CD4-positive, alpha-beta T cell treated with Interleukin-6 at 100 ng/mL for 8 hours (primary cell): Measurements from ENCODE around the gene MSRB1.
"Not testable (repeated sequence)": the region's sequence is repeated elsewhere in the genome, so short reads cannot be mapped to it uniquely, and the experiment has no call there.

Source experiments
- DNase-seq: peaks from one replicate; pipeline ENCODE4 v3.0.0-alpha.2; 2020; ENCODE audit warnings: mixed read lengths, low spot score

The MSRB1 gene

GRCh38 chr16:1915732-1916639, 27.0 kb downstream of the MSRB1 start:
- no peak for DNase-seq

DNA sequence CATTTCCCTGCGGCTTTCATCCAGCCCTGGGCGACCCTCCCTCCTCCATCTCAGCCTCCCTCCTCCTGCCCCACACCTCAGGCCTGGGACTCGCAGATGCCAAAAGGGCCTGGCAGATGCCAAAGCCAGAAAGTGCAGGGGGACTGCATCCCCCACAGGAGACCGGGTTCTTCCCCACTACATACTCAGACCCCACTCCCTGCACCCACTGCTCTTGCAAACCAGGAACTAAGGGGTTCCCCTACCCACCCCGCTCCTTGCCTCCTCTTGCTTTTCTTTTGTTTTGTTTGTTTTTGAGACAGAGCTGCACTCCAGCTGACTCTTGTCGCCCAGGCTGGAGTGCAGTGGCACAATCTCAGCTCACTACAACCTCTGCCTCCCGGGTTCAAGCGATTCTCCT, 28.0 kb downstream of the MSRB1 start:
- no peak for DNase-seq

DNA sequence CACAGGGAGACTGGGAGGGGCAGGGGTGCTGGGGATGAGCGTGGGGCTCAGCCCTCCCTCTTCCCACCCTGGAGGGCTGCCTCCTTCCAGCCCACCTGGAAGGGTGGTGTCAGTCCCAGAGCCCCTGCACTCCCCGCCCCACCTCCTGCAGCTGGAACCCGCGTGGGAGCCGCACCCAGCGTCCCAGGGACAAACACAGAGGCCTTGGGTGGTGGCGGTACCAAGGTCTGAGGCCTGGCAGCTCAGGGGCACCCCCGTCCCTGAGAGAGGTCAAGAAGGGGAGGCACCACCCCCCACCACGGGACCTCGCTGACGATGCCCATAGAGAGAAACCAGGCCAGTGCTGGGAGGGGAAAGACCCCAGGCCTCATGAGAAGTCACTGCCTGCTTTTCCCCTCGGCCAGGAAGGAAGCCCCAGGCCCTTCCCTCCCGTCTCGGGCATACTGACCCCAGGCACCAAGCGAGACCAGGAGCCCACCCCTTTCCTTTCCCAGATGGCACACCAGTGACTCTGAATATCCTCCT, 28.9 kb downstream of the MSRB1 start:
- DNase-seq, result no peak

- no peak for DNase-seq
Measured at GRCh38 chr16:1913327-1914083, 29.5 kb downstream of the MSRB1 start.

GRCh38 chr16:1912215-1912543, 30.8 kb downstream of the MSRB1 start:
- no peak for DNase-seq

- DNase-seq, result no peak
Measured at GRCh38 chr16:1911467-1912214, 31.4 kb downstream of the MSRB1 start.

GRCh38 chr16:1909561-1910231, 33.3 kb downstream of the MSRB1 start:
- DNase-seq, result no peak

GRCh38 chr16:1908983-1909382, 34.0 kb downstream of the MSRB1 start:
- DNase-seq, result no peak

GRCh38 chr16:1908184-1908583, 34.8 kb downstream of the MSRB1 start:
- no peak for DNase-seq

DNA sequence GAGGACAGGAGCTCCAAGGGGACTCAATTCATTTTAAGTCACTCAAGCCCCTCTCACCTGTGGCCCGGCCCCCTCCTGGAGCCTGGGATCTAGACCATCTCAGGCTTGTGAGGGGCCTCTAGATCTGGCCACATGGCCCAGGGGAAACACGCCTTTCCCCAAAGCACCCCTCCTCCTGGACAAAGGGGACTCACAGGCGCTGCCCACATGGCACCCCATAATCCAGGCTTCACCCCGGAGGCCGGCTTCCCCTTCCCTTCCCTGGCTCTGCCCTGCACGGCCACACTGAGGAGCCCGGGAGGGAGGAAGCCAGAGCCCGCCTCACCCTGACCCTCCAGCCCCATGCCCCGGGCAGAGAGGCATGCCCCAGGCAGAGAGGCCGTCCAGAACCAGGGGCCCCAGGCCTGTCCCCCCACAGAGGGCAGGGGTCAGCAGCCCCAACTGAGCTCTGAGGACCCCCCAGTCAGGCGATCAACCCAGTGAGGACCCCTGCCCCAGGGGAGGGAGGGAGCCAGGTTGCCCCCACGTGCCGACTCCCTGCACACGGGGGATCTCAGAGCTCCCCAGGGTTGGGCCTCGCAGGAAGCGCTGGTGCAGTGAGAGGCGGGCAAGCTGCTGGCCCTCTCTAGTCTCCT, 35.7 kb downstream of the MSRB1 start:
- no peak for DNase-seq

- DNase-seq, result no peak
Measured at GRCh38 chr16:1906846-1907165, 36.2 kb downstream of the MSRB1 start.

DNA sequence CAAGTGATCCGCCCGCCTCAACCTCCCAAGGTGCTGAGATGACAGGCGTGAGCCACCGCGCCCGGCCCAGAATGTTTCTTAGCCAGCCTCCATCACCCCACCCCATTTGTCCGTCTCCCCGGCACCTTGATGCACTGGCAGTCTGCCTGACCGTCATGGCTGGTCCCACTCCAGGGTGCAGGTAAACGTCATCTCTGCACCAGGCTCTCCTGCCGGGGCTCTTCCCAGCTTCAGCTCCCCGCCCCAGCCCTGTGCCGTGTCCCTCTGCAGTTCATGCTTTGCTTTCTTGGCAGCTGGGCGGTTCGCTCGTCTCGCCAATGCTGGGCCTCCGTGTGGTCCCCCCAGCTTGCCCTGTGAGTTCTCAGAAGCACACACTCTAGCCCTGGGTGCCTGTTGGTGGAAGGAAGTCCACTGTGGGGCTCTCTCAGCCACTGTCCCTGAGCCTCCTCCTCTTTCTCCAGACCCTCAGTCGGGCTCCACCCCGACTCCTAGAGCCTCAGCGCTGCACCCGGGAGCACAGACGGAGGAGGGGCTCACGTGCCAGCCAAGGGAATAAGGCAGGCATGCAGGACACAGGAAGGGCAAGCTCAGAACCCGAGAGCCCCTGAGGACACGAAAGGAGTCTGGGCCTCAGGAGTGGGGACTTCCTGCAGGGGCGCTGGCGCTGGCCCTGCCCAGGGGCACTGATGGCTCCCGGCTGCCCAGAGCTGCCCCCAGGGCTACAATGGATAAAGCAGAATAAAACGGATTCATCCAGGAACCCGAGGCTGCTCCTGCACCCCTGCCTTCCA, 36.7 kb downstream of the MSRB1 start:
- no peak for DNase-seq

DNA sequence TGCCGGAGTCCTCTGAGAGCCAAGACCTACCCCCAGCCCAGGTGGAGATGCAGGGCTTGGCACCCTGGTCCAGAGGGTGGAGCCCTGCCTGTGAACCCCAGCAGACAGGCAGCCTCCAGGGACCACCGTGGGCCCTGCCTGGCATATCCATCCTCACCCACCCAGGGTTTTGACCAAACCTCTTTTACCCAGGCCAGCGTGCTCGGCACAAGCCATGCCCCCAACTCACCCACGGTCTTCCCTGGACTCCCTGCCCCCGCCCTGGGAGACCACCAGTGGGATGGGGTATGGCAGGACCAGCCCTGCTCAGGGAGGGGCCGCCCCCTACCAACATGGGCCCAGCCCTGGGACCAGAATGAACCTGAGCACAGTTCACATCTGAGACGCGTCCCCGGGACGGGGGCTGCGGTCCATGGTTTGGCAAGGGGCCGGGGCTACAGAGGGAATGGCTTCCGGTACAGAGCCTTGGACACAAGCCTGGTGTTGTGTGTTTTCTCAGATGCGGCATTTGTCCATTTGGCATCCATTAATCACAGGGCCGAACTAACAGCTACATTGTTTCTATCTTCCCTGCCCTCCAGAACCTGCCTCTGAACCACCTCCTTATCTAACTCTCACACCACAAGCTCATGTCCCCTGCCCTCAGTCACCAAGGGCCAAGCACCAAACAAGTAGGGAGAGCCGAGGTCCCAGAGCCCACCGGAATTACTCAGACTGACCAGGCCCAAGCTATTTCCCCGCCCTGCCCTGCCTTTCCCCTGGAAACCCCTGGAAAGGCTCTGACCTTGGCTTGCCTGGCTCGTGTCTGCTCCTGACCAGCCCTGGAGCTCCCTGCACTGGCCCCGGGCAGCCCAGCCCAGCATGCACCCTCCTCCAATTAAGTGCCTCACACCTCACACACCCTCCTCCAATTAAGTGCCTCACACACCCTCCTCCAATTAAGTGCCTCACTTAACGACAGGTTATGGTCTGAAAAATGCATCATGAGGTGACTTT, 38.9 kb downstream of the MSRB1 start:
- no peak for DNase-seq

DNA sequence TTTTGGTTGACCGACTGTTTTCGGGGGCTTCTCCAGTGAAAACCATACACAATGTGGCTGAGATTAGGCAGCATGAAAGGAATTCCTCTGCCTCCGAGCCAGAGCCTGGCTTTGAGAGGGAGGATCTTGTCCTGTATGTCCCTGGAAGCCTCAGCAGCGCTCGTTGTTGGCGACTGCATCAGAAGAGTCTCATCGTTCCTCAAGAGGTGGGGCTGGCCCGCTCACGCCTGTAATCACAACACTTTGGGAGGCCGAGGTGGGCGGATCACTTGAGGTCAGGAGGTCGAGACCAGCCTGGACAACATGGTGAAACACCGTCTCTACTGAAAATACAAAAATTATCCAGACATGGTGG, 39.8 kb downstream of the MSRB1 start:
- no peak for DNase-seq

GRCh38 chr16:1902547-1903219, 40.3 kb downstream of the MSRB1 start:
- DNase-seq, result no peak

DNA sequence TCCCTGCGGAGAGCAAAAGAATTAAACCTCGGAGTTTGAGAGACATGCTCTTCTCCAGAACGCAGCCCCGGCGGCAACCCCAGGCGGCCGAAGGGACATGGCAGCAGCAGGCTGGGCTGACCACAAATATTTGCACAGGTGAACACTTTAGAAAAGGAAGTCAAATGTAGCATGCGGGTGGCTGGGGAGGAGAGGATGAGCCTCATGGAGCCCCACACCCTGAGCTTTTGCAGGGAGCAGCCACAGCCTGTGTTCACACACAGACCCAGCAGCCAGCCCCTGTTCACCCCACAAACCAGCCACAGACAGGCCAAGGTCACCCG, 42.6 kb downstream of the MSRB1 start:
- DNase-seq, result no peak

DNA sequence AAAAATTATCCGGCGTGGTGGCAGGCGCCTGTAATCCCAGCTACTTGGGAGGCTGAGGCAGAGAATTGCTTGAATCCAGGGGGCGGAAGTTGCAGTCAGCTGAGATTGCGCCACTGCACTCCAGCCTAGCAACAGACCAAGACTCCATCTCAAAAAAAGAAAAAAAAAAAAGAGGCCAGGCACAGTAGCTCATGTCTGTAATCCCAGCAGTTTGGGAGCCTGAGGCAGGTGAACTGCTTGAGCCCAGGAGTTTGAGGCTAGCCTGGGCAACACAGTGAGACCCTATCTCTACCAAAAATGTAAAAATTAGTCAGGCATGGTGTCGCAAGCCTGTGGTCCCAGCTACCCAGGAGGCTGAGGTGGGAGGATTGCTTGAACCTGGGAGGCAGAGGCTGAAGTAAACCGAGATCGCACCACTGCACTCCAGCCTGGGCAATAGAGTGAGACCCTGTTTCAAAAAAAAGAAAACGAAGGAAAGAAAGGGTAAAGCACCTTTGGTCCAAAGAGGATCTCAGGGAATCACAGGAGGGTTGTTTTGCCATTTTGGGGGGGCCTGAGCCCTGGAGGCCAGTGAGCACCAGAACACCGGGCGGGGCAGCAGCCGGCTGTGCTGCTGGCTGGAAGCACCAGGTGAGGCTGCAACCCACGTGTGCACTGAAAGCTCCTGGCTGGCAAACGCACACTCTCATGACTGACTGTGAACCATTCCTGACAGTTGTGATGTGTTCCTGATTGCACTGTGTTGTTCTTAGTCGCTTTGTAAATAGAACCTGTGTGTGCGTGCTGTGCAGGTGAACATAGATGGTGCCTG, 43.2 kb downstream of the MSRB1 start:
- DNase-seq, result no peak

- DNase-seq, result not testable (repeated sequence)
Measured at GRCh38 chr16:1897692-1898091, 45.3 kb downstream of the MSRB1 start.
